SK-MEL-5 (cell line): ENCODE results near the gene CAMK2N1. TPM values are rescaled to one million over a fixed set of nuclear protein-coding genes. Genes with fewer than 3 reads are reported as not detected.
"Not testable (repeated sequence)": the region's sequence is repeated elsewhere in the genome, so short reads cannot be mapped to it uniquely, and the experiment has no call there.

Experiments used
- DNase-seq: peaks from one replicate; pipeline ENCODE4 v3.0.0-alpha.2; 2016; ENCODE audit warnings: low read depth, low spot score
- in situ Hi-C: cut with HindIII; loops from 2 replicates; pipeline ENCODE4 v1.10.0; 2016; ENCODE audit warnings: low sequenced_read_pairs, high pct_unique_total_duplicates, low pct_unique_long_range_greater_than_20kb
- polyA plus RNA-seq, 2 experiments: library from polyadenylated mRNA; depleted of rRNA; stranded (reverse); fragments of >200 nt; gene quantifications; 2 replicates each; pipeline ENCODE4 v1.2.3, GENCODE V29; 2015
- total RNA-seq: library from RNA; depleted of rRNA; stranded (reverse); fragments of >200 nt; shearing (Covaris generic); gene quantifications from 2 replicates; pipeline ENCODE4 v1.2.3, GENCODE V29; 2014; rRNA removed

Gene CAMK2N1
- total RNA-seq = 1.2 and 1.7 TPM in 2 replicates
- 7.5 and 11.2 TPM in 2 replicates for polyA plus RNA-seq (2015; cell fraction: cytosol; rRNA removed)
- polyA plus RNA-seq (2015; cell fraction: nucleus; rRNA removed) = 2.2 and 4.0 TPM in 2 replicates

DNA sequence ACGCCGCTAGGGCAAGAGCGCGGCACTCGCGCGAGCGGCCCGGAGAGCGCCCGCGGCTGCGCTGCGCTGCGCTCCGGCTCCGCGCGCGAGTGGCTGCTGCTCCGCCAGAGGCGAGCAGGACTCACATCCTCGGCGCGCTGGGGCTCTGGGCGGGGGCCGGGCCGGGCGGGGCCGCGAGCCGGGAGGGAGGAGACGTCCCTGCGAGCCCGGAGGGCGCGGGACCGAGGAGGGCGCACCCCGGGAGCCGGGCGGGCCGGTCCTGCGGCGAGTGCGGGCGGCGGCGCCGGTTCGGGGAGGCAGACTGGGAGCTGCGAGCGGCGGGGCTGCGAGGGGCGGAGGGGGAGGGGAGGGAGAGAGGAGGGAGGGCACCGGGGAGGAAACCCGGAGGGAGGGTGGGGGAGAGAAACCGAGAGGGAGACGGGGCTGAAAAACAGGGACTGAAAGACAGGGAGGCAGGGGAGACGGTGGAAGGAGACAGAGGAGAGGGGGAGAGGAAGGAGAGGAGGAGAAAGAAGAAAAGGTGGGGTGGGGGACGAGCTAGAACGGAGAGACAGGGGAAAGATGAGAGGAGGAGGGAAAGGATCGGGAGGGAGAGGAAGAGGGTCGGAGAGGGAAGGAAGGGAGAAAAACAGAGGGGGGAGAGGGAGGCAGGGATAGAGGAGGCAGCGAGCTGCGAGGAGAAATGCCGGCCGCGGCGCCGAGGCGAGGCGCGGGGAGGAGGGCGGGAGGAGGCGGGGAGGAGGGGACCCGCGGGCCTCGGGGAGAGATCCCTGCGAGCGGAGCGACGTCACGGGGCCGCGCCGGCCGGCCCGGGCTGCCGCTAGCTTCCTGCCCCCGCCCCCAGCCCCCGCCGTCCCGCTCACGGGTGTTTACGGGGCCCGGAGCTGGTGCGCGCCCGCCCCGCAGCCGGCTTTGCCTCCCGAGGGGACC lies at the start of gene CAMK2N1:
Gene CAMK2N1, minus strand, starts transcription at position 684 of the 930 bp plus-strand sequence. CDS start 831 bp downstream, outside the sequence.
- DNase-seq = peak; percentile 54
- in situ Hi-C loops = no loop called here

DNA sequence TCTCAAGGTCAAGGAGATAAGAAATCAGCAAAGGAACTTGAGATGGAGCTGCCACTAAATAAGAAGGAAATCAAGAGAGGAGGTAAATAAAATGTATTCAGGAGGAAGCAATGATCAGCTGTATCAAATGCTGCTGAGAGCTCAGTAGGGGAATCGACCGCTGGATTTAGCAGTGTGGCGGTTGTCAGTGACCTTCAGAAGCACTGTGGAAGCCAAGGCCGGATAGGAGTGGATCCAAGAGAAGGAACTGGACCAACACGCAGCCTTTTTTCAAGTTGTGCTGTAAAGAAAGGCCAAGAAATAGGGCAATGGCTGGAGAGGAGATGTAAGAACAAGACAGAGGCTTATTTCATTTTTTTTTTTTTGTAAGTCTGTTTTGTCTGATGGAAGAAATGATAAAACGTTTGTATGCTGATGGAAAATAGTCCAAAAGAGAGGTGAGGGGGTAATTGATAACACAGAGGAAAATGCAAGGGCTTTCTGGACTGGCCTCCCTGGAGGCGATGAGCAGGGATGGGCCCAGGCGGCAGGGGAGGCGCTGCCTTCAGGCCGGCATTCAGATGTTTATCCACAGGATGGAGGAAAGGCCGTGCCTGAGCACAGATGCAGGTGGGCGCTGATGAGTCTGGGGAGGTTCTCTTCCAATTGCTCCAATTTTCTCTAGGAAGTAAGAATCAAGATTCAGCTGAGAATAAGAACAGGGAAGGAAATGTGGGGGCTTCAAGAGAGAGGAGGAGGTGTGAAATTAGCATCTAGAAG lies 48.8 kb upstream of the CAMK2N1 start:
- DNase-seq = no peak
- in situ Hi-C loops = no loop called here

GRCh38 chr1:20533635-20534034 lies 47.6 kb upstream of the CAMK2N1 start:
- no peak for DNase-seq
- in situ Hi-C loops = no loop called here

DNA sequence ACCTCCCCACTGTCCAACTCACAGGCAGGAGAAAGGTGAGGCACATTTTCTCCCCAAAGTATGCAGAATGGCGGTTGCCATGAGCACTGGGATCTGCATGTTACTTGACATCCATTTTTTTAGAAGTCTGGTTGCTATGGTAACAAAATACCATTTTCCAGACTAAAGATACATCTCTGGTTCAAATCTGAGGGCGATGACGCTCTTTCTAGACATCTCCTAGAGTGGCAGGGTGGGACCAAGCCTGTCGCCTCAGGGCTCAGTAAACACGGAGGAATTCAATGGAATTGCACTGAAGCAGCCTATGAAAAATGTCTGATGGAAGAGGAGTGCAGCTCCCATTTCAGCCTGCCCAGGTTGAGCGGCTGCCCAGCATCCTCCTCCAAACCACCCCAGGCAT lies 44.9 kb upstream of the CAMK2N1 start:
- DNase-seq = no peak
- in situ Hi-C loops = no loop called here

GRCh38 chr1:20530306-20530705 lies 44.3 kb upstream of the CAMK2N1 start:
- DNase-seq = no peak
- in situ Hi-C loops = no loop called here

- in situ Hi-C loops = no loop called here
- DNase-seq = no peak
Observed at GRCh38 chr1:20528221-20528620, 42.2 kb upstream of the CAMK2N1 start.

- in situ Hi-C loops = no loop called here
- DNase-seq = no peak
Observed at GRCh38 chr1:20526267-20526666, 40.3 kb upstream of the CAMK2N1 start.

GRCh38 chr1:20521960-20522861 lies 36.2 kb upstream of the CAMK2N1 start:
- in situ Hi-C loops = no loop called here
- DNase-seq = peak; percentile 86

DNA sequence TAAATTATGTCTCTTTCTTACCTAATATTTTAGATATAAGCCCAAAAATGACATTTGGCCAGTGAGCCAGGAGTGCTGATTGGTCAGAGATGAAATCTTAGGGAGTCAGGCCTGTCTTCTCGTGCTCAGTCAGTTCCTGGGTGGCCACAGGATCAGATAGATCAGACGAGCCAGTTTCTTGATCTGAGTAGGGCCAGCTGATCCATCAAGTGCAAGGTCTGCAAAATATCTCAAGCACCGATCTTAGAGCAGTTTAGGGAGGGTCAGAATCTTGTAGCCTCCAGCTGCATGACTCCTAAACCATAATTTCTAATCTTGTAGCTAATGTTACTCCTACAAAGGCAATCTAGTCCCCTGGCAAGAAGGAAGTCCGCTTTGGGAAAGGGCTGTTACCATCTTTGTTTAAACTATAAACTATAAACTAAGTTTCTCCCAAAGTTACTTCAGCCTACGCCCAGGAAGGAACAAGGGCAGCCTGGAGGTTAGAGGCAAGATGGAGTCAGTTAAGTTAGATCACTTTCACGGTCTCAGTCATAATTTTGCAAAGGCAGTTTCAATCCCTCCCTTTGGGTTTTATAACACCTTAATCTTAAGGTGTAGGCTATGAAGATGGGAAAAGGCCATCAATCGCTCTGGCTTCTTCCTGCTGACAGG lies 33.7 kb upstream of the CAMK2N1 start:
- in situ Hi-C loops, DNase-seq: not testable (repeated sequence)

- peak; percentile 8 for DNase-seq
- in situ Hi-C loops = no loop called here
Observed at GRCh38 chr1:20511518-20512428, 25.8 kb upstream of the CAMK2N1 start.

DNA sequence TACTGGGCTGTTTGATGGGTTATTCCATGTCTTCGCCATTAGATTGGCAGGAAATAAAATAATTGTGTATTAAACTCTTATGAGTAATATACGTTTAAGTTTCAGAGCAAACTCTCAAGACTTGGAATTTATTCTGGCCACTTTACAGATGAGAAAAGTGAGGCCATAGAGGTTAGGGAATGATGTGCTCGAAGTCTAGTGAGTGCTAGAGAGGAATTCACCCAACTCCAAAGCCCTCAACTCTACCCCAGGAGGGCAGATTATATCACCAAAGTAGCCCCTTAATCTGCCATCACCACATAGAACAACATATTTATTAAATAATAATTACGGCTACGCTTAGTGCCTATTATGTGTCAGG lies 22.4 kb upstream of the CAMK2N1 start:
- in situ Hi-C loops = no loop called here
- DNase-seq = no peak

- DNase-seq = peak; percentile 91
- in situ Hi-C loops = no loop called here
Observed at GRCh38 chr1:20507564-20508410, 21.8 kb upstream of the CAMK2N1 start, which contains the start of gene MUL1. Gene MUL1 (minus strand): TSS chr1:20508151. CDS start chr1:20508024, 127 bp downstream.

DNA sequence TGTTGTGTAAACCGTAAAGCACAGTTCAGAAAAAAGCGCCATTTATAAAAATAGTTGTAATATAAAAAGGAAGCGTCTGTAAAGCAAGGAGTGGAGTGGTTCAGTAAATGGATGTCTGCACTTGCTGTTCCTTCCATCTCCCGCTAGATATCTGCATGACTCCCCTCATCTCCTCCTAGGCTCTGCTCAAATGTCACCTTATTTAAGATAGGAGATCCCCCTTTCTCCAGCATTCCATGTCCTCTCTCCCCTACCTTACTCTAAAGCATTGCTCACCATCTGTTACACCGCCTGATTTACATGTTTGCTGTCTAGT lies 21.2 kb upstream of the CAMK2N1 start:
- DNase-seq = no peak
- in situ Hi-C loops = no loop called here

- in situ Hi-C loops = no loop called here
- no peak for DNase-seq
Observed at GRCh38 chr1:20505488-20505887, 19.5 kb upstream of the CAMK2N1 start.

DNA sequence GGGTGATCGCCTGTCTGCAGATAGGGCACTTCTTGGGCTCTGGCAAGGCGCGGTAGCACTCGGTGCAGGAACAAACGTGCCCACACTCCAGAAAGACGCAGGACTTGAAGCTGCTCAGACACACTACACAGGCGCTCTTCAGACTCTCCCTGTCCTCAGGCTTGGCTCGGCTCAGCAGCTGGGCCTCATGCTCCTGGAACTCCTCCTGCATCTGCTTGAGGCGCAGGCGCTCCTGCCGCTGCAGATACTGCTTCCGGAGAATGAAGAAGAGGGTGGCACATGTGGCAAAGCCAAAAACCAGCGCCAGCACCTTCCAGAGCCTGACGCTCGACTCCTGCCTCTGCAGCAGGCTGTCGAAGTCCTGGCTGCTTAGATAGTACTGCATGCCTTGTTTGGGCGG lies 14.7 kb upstream of the CAMK2N1 start:
- in situ Hi-C loops = no loop called here
- DNase-seq = no peak
